ENCODE data around the gene SLC29A2. TPM values are rescaled to one million over a fixed set of nuclear protein-coding genes. Genes with fewer than 3 reads are reported as not detected.
"Not testable (repeated sequence)": the region's sequence is repeated elsewhere in the genome, so short reads cannot be mapped to it uniquely, and the experiment has no call there.

The SLC29A2 gene
- total RNA-seq, 1 experiment from 2014 or later = 0.39 TPM

DNA sequence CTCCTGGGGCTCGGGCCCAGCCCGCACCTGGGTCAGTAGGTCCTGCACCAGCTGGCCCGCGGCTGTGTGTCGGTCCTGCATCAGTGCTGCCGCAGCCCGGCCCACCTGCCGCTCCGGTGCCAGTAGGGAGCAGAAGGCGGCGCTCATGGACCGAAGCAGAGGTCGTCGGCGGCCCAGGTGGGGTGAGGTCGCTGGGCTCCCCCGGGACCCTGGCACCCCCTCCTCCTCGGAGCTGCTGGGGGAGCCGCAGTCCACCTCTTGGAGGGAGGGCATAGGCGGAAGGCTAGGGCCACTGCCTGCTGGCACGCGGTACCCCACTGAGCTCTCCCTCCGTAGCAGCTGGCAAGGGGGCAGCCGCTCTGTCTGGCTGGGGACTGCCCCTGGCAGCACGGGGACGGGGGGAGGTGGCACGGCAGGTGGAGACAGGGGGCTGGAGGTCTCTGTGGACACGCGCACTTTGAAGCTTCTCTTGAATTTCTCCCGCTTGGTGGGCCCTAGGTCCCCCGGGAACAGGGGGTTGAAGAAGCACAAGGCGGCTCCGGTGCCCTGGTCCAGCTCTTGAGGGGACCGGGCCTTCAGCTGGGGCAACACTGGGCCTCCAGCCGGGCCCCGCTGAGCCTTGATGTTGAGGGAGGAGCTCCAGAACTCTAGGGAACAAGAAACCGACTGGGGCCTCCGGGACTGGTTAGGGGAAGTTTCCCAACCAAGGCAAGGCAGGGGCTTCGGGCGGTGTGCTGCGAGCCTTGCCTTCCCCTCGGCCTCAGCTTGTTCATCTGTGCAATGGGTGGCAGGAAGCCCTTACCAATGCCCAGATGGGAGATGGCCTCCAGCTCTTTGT, 36.7 kb downstream of the SLC29A2 start:
- no peak for DNase-seq (ENCODE audit: low spot score)

GRCh38 chr11:66333896-66334604, 37.5 kb downstream of the SLC29A2 start:
- no peak for DNase-seq (ENCODE audit: low spot score)

DNA sequence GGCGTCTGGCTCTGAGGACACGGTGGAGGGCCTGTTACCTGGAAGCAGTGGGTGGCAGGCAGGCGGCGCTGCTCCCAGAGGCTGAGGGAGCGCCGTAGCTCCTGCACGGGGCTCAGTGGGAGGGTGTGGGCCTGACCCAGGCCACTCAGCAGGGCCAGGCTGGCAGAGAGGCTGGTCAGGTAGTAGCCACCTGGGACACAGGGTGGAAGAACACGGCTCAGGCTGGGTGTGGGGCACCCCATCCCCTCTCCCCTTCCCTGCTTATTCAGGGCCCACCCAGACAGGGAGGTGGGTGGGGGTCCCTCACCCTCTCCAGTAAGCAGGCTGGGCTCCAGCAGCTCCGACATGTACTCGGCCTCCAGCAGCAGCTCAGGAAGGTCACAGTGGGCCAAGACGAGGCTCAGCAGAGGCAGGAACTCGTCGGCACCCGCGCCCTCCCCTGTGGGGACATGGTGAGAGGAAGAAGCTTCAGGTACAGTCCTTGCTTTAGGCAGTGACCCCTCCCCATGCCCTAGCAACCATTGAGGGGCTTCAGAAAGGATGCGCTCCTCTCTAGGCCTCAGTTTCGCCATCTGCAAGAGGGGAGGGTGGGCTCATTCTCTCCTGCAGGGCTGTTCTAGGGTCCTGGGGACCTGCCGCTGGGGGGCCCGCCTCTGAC, 38.2 kb downstream of the SLC29A2 start:
- DNase-seq (ENCODE audit: low spot score) = no peak

DNA sequence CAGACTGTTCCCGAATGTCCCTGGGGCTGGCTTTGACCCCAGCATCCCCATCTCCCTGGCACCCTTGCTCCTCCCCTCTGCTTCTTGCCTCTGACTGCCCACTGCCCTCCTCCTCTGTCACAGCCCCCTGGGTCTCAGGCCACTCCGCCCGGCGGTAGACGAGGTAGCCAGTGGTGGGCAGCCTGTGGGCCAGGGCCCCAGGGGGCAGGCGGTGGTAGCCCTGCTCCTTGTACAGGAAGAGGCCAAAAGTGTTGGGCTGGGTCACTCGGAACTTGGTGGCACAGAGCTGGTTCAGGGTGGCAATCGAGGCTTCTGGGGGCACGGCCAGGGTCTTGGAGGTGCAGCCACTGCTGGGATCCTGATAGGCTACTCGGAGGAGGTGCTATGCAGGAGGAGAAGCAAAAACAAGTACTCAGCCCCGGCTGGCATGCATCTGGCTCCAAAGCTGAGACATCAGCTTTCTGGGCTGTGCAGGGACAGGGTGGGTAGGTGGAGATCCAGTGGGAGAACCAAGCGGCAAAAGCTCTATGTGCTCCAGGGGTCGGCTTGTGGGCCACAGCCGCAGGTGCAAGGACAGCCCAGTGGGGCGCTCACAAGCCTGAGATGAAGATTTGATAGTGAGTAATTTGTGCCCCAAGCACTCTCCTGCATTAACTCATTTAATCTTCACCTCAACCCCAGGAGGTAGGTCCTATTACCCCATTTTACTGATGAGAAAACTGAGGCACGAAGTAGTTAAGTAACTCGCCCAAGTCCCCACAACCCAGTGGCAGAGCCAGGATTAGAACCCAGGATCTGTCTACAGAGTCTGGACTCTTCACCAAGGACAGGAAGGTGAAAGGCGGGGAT, 39.0 kb downstream of the SLC29A2 start:
- DNase-seq (ENCODE audit: low spot score) = no peak

- no peak for DNase-seq (ENCODE audit: low spot score)
Measured at GRCh38 chr11:66331542-66332370, 39.8 kb downstream of the SLC29A2 start.

GRCh38 chr11:66330931-66331330, 40.6 kb downstream of the SLC29A2 start:
- no peak for DNase-seq (ENCODE audit: low spot score)

GRCh38 chr11:66329165-66329673, 42.3 kb downstream of the SLC29A2 start:
- no peak for DNase-seq (ENCODE audit: low spot score)

DNA sequence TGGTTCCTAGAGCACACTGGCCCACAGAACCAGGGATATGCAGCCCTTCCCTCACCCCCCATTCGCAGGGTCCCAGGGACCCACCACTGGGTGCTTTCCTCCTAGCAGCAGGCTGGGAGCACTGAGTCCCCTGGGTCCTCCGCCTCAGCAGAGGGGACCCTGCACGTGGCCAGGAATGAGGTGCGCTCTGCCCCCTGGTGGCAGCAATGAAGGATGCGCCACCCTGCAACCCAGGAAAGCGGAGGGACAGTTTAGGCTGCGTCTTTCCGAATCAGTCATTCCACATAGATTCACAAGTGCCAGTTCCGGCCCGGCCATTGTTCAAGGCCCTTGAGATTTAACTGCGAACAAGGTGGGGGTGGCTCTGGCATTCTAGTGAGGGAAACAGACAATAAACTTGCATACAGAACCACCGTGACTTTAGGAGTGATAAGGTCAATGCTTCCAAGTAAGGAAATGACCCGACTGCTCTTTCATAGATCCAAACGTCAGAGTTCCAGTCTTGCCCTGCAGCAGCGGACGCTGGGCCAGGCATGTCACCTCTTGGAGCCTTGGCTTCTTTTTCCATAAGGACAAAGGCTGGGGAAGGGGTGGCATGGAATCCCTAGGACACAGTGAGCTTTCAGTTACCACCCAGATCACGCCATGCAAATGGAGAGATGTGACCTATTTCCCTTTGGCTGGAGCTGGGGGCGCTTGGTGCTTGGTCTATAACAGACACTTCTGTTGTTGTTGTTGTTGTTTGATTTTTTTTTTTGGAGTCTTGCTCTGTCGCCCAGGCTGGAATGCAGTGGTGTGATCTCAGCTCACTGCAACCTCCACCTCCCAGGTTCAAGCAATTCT, 43.0 kb downstream of the SLC29A2 start:
- peak; percentile 65 for DNase-seq (ENCODE audit: low spot score)

- DNase-seq (ENCODE audit: low spot score) = no peak
Measured at GRCh38 chr11:66328031-66328301, 43.6 kb downstream of the SLC29A2 start.

DNA sequence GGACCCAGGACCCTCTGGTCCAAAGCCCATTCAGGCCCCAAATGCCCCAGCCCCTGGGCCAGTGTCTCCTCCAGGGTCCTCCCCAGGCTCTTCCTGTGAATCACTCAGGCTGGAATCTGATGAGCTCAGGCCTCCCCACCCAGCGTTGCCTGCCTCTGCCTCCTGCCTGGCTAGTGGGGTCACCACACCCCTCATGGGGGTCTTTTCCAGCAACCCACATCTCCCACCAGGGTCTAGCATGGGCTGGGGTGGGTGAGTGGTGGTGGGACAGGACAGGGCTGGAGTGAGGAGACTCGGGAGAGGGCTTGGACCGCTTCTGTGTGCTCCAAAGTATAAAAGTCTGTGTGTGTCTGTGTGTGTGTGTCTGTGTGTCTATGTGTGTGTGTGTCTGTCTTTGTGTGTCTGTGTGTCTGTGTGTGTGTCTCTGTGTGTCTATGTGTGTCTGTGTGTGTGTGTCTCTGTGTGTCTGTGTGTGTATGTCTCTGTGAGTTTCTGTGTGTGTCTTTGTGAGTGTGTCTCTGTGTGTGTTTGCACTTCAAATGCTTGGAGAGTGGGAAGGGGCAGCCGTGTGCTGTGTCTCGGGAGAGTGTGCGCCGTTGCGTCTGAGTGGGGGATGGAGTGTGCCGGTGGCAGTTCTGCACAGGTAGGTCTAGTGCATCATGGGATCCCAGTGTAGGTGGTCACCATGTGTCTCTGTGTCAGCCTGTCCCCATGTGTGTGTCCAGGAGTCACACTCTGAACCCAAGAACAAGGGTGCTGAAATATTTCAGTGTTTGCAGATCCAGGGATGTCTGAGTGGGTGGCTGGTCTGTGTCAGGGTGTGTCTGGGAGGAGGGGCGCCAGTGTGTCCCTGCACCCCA, 44.2 kb downstream of the SLC29A2 start:
- DNase-seq (ENCODE audit: low spot score) = no peak

GRCh38 chr11:66326261-66327111, 45.1 kb downstream of the SLC29A2 start:
- DNase-seq (ENCODE audit: low spot score) = no peak

DNA sequence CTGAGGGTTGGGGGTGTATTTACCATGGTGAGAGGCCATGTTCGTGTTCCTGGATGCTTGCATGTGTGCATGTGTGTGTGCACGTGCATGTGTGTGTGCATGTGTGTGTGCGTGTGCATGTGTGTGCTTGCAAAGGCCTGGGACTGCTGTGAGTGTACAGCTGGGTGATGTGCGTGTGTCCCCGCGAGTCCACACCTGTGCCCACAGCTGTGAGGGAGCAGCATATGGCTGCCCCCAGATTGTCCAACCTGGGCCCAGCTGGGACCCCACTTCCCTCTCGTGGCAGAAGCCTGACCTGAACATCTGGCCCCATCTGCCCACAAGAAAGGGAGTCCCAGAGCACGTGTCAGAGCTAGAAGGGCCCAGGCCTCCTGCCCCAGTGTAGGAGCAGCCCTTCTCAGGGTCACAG, 46.3 kb downstream of the SLC29A2 start:
- DNase-seq (ENCODE audit: low spot score) = no peak

DNA sequence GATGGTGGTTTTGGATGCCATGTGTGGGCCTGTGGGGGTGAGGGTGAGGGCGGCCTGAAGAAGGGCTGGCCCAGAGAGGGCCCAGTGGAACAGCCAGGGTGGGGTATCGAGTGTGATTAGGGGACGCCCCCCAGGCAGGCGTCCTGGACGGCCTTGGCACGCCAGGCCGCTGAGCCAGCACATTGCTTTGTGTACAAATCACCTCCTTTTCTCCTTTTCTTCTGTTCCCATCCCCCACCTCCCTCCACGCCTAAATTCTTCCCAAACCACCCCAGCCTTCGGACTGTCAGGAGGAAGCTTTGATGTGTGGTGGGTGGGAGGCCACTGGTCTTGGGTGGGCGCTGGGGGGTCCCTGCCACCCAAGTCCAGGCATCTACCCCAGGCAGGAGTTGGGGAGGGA, 46.9 kb downstream of the SLC29A2 start:
- no peak for DNase-seq (ENCODE audit: low spot score)

GRCh38 chr11:66323684-66324083, 47.9 kb downstream of the SLC29A2 start:
- DNase-seq (ENCODE audit: low spot score) = no peak

- DNase-seq (ENCODE audit: low spot score) = no peak
Measured at GRCh38 chr11:66322732-66323427, 48.7 kb downstream of the SLC29A2 start.

DNA sequence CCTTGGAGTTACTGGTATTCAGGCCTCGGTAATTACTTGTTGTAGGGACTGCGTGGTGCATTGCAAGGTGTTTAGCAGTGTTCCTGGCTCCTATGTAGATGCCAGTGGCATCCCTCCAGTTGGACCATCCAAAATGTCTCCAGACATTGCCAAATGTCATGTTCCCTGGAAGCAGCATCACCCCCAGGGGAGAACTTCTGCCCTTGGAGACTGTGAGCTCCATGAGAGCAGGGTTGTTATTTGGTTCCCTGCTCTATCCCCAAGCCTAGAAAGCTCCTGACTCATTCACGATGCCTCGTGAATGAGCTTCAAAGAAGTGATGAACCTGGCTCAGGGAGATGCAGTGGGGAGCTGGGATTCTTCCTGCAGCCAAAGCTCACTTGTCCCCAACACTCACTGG, 50.0 kb downstream of the SLC29A2 start:
- DNase-seq (ENCODE audit: low spot score) = no peak

GRCh38 chr11:66320748-66321147, 50.8 kb downstream of the SLC29A2 start:
- DNase-seq (ENCODE audit: low spot score) = not testable (repeated sequence)

Data from H4 (cell line).